Measurements from ENCODE around the gene CD300A. TPM values are rescaled to one million over a fixed set of nuclear protein-coding genes. Genes with fewer than 3 reads are reported as not detected.

Gene CD300A
- polyA plus RNA-seq, 1 experiment = not detected

DNA sequence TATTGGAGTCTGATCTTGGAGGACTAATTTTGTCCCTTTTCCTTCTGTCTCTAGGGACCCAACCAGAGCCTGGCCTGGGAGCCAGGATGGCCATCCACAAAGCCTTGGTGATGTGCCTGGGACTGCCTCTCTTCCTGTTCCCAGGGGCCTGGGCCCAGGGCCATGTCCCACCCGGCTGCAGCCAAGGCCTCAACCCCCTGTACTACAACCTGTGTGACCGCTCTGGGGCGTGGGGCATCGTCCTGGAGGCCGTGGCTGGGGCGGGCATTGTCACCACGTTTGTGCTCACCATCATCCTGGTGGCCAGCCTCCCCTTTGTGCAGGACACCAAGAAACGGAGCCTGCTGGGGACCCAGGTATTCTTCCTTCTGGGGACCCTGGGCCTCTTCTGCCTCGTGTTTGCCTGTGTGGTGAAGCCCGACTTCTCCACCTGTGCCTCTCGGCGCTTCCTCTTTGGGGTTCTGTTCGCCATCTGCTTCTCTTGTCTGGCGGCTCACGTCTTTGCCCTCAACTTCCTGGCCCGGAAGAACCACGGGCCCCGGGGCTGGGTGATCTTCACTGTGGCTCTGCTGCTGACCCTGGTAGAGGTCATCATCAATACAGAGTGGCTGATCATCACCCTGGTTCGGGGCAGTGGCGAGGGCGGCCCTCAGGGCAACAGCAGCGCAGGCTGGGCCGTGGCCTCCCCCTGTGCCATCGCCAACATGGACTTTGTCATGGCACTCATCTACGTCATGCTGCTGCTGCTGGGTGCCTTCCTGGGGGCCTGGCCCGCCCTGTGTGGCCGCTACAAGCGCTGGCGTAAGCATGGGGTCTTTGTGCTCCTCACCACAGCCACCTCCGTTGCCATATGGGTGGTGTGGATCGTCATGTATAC lies 26.5 kb upstream of the CD300A start:
- no peaks in the 10 kb centered on the region for H3K27me3 ChIP-seq (ENCODE audit: control insufficient read depth, insufficient read depth, low read length)
- CTCF ChIA-PET = no interaction called here
- H3K27ac ChIP-seq (ENCODE audit: low read depth, low read length) = no peak overlapping the region
- TF ChIP-seq, protein P1, sequence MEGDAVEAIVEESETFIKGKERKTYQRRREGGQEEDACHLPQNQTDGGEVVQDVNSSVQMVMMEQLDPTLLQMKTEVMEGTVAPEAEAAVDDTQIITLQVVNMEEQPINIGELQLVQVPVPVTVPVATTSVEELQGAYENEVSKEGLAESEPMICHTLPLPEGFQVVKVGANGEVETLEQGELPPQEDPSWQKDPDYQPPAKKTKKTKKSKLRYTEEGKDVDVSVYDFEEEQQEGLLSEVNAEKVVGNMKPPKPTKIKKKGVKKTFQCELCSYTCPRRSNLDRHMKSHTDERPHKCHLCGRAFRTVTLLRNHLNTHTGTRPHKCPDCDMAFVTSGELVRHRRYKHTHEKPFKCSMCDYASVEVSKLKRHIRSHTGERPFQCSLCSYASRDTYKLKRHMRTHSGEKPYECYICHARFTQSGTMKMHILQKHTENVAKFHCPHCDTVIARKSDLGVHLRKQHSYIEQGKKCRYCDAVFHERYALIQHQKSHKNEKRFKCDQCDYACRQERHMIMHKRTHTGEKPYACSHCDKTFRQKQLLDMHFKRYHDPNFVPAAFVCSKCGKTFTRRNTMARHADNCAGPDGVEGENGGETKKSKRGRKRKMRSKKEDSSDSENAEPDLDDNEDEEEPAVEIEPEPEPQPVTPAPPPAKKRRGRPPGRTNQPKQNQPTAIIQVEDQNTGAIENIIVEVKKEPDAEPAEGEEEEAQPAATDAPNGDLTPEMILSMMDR (IDR thresholded peaks at IDR 0.05; ENCODE audit: low read depth, low read length) = no peak
- H3K9me3 ChIP-seq (ENCODE audit: control insufficient read depth, insufficient read depth, low read length) = peaks cover 44% of the 10 kb centered on the region
- no peak overlapping the region for H3K4me3 ChIP-seq (ENCODE audit: low read depth, low read length)
- POLR2A ChIA-PET = no interaction called here
- no peak for DNase-seq (ENCODE audit: low read depth, low spot score)

DNA sequence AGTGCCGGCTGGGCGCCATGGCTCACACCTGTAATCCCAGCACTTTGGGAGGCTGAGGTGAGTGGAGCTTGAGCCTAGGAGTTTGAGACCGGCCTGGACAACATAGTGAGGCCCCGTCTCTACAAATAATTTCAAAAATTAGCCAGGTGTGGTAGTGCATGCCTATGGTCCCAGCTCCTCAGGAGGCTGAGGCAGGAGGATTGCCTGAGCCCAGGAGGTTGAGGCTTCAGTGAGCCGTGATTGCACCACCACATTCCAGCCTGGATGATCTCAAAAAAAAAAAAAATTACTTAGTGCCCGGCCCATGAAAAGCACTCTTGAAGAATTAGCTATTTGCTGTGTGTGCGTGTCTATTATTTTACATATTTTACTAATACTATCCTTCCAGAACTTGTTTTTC lies 24.9 kb upstream of the CD300A start:
- CTCF ChIA-PET = interaction anchor here (0.6 kb wide), 1 partner anchor 18 kb away, joined by 3 read pairs; no protein-coding TSS in a partner anchor
- POLR2A ChIA-PET = no interaction called here
- no peak for DNase-seq (ENCODE audit: low read depth, low spot score)
- H3K9me3 ChIP-seq (ENCODE audit: control insufficient read depth, insufficient read depth, low read length) = peaks cover 44% of the 10 kb centered on the region
- no peaks in the 10 kb centered on the region for H3K27me3 ChIP-seq (ENCODE audit: control insufficient read depth, insufficient read depth, low read length)
- TF ChIP-seq, protein P1 (IDR thresholded peaks at IDR 0.05; ENCODE audit: low read depth, low read length) = no peak
- H3K27ac ChIP-seq (ENCODE audit: low read depth, low read length) = no peak overlapping the region
- no peak overlapping the region for H3K4me3 ChIP-seq (ENCODE audit: low read depth, low read length)

DNA sequence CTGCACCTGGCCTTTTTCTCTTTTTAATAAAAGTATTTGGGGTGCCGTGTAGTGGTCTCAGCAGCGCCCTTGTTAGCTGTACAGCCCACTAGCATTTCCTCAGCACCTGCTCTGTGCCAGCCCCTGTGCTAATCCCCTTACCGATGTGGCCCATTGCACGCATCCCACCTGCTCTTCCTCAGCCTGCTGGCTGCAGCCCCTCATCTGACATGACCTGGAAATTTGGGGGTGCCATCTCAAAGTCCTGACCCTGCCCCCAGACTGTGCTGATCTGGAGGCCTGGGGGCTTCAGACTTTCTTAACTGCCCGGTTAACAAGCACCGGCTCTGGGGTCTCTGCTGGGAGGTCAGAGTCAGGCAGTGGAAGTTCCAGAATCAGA lies 24.2 kb upstream of the CD300A start:
- no peak for DNase-seq (ENCODE audit: low read depth, low spot score)
- ChIA-PET CTCF (no interaction called here), POLR2A (no interaction called here)

DNA sequence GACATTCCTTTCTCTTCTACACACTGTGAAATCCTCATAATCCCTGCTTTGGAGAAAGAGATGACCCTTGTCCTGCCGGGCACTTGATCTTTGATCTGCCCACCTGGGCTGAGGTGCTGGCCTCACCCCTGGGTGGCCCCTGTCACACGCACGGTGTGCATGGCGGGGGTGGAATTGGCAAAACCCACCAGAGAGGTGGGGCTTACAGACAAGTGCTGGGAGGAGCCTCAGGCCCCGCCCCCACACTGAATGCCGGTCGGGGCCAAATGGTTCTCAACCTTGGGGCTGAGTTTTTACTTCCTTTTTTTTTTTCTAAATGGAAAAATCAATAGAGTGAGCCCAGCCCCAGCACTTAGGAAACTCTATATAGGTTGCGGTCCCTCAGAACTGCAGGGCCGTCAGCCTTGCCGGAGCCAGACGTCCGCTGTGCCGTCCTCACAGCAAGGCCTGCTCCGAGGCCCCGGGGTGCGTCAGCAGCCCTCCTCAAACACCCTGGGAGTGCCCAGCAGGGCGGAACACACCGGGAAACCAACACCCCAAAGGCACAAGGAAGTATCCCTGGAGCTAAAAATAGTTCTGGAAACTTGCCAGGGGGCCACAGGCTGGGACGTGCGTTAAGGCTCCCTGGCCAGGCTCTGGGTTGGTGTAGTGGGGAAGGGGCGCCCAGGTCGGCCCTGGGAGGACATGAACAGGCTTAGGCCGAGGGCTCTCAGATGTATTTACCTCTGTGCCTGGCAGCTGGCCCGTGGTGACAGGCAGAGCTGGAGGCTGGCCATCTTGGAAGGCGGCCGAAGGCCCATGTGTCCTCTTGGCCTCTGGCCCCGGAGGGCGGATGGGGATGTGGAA lies 23.5 kb upstream of the CD300A start:
- Histone ChIP-seq H3K4me3 (ENCODE audit: low read depth, low read length) (no peak overlapping the region), H3K27me3 (ENCODE audit: control insufficient read depth, insufficient read depth, low read length) (no peaks in the 10 kb centered on the region), H3K9me3 (ENCODE audit: control insufficient read depth, insufficient read depth, low read length) (peaks cover 38% of the 10 kb centered on the region), H3K27ac (ENCODE audit: low read depth, low read length) (no peak overlapping the region)
- ChIA-PET POLR2A (no interaction called here), CTCF (no interaction called here)
- TF ChIP-seq, protein P1 (IDR thresholded peaks at IDR 0.05; ENCODE audit: low read depth, low read length) = no peak
- DNase-seq (ENCODE audit: low read depth, low spot score) = no peak

More for the DNA sequence above, 24.2 kb upstream of the CD300A start:
- Histone ChIP-seq H3K27ac (ENCODE audit: low read depth, low read length) (no peak overlapping the region), H3K27me3 (ENCODE audit: control insufficient read depth, insufficient read depth, low read length) (no peaks in the 10 kb centered on the region), H3K4me3 (ENCODE audit: low read depth, low read length) (no peak overlapping the region), H3K9me3 (ENCODE audit: control insufficient read depth, insufficient read depth, low read length) (peaks cover 41% of the 10 kb centered on the region)
- TF ChIP-seq, protein P1 (IDR thresholded peaks at IDR 0.05; ENCODE audit: low read depth, low read length) = no peak
